Muscle of leg (tissue), 11 donors: ENCODE results near the gene FAHD1. TPM values are rescaled to one million over a fixed set of nuclear protein-coding genes. Genes with fewer than 3 reads are reported as not detected.

Experiments
- DNase-seq: peaks from one replicate; pipeline ENCODE4 v3.0.0; 2013
- H3K27ac ChIP-seq: one replicate; pipeline ENCODE4 v1.5.1; 2013; ENCODE audit warnings: mild to moderate bottlenecking, low read length, control low read depth
- H3K27me3 ChIP-seq: one replicate; pipeline ENCODE4 v1.6.1; 2013; ENCODE audit warnings: low read length; ENCODE audit not compliant: control insufficient read depth, insufficient read depth
- H3K36me3 ChIP-seq: one replicate; pipeline ENCODE4 v1.6.1; 2013; ENCODE audit warnings: low read length; ENCODE audit not compliant: control insufficient read depth, insufficient read depth
- H3K4me1 ChIP-seq: one replicate; pipeline ENCODE4 v1.6.1; 2013; ENCODE audit warnings: low read length; ENCODE audit not compliant: control insufficient read depth, insufficient read depth
- H3K4me3 ChIP-seq: one replicate; pipeline ENCODE4 v1.5.1; 2013; ENCODE audit warnings: low read length, control low read depth
- H3K9me3 ChIP-seq: replicated peaks from 2 replicates; pipeline ENCODE4 v1.6.1; 2013; ENCODE audit warnings: low read depth, low read length; ENCODE audit not compliant: control insufficient read depth
- WGBS: methylation state at CpG from one replicate; pipeline ENCODE4 v1.1.5; 2013; ENCODE audit warnings: missing lambda C conversion rate; ENCODE audit not compliant: insufficient coverage; 5-methylcytosine and 5-hydroxymethylcytosine counted together
- polyA plus RNA-seq, 8 donors: library from polyadenylated mRNA; unstranded; fragments of 120-200 nt; gene quantifications; one replicate each; pipeline versions ENCODE4 v1.2.1 to v1.2.3, GENCODE V29; 2013; ENCODE audit warnings: inconsistent platforms in 1 of 8, low replicate concordance in 1 of 8; ENCODE audit not compliant: insufficient read length in 8 of 8, insufficient read depth in 1 of 8
- total RNA-seq: library from RNA; stranded (reverse); fragments of 120-200 nt; gene quantifications from one replicate; pipeline ENCODE4 v1.2.4, GENCODE V29; 2013

FAHD1 gene
- total and polyA plus RNA-seq, 9 donors = 19.7 to 27.7 (median 22.6) TPM

DNA sequence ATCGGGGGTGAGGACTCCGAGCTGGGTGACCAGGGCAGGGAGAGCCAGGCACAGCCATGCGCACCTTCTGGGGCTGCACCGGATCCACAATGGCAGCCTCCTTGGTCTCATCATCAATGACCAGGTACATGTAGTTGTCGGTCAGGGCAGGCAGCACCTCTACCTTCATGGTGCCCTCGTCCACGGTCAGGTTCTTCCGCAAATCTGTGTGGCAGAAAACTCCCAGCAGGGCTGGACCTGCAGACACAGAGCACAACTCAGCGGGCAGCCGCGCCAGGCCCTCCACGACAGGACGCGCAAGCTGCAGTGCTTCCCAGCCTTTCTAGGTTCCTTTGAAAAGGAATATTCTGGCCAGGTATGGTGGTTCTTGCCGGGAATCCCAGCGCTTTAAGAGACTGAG, 4.2 kb upstream of the FAHD1 start:
- Histone ChIP-seq H3K36me3 (peaks cover 38% of the 10 kb centered on the region), H3K27ac (no peak overlapping the region), H3K27me3 (no peaks in the 10 kb centered on the region), H3K9me3 (no peaks in the 10 kb centered on the region), H3K4me1 (peaks cover 12% of the 10 kb centered on the region), H3K4me3 (no peak overlapping the region)
- 94% methylated on average over 15 of the region's 16 CpGs for WGBS
- DNase-seq = no peak

DNA sequence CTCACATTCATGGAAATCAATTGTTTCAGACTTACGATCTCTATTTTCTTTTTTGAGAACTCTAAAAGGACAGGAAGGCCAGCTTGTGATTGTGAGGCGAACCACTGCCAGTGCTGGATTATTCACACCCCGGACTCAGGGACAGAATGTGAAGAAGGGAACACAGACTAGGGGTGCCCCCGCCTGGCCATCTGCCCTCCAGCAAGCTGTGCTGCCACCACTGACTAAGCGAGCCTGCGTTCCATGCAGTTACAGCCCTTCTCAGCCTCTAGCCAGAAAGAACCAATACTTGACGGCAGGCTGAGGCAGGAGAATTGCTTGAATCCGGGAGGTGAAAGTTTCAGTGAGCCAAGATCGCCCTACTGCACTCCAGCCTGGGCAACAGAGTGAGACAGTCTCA, 3.2 kb upstream of the FAHD1 start:
- Histone ChIP-seq H3K27ac (no peak overlapping the region), H3K27me3 (no peaks in the 10 kb centered on the region), H3K9me3 (no peaks in the 10 kb centered on the region), H3K4me1 (peaks cover 14% of the 10 kb centered on the region), H3K36me3 (peaks cover 36% of the 10 kb centered on the region), H3K4me3 (no peak overlapping the region)
- 21% methylated on average over 6 of the region's 9 CpGs for WGBS
- DNase-seq = peak; percentile 33

DNA sequence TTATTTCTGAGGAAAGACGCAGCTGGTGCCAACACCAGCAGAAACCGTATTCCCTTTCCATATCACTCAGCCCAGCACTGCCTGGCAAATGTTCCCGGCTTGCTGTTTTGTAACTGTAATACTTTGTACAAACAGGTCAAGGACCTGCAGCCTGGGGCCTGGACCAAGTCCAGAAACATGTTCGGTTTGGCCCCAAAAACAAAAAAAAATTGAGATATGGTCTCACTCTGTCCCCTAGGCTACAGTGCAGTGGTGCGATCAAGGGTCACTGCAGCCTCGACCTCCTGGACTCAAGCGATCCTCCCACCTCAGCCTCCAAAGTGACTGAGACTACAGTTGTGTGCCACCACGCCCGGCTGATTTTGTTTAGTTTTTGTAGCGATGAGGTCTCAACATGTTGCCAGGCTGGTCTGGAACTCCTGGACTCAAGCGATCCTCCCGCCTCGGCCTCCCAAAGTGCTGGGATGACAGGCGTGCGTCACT, 1.6 kb upstream of the FAHD1 start:
- Histone ChIP-seq H3K27ac (no peak overlapping the region), H3K9me3 (no peaks in the 10 kb centered on the region), H3K27me3 (no peaks in the 10 kb centered on the region), H3K4me3 (peak overlapping the region; percentile 41), H3K4me1 (peaks cover 19% of the 10 kb centered on the region), H3K36me3 (peaks cover 31% of the 10 kb centered on the region)
- 78% methylated on average over 12 of the region's 15 CpGs for WGBS
- DNase-seq = no peak

DNA sequence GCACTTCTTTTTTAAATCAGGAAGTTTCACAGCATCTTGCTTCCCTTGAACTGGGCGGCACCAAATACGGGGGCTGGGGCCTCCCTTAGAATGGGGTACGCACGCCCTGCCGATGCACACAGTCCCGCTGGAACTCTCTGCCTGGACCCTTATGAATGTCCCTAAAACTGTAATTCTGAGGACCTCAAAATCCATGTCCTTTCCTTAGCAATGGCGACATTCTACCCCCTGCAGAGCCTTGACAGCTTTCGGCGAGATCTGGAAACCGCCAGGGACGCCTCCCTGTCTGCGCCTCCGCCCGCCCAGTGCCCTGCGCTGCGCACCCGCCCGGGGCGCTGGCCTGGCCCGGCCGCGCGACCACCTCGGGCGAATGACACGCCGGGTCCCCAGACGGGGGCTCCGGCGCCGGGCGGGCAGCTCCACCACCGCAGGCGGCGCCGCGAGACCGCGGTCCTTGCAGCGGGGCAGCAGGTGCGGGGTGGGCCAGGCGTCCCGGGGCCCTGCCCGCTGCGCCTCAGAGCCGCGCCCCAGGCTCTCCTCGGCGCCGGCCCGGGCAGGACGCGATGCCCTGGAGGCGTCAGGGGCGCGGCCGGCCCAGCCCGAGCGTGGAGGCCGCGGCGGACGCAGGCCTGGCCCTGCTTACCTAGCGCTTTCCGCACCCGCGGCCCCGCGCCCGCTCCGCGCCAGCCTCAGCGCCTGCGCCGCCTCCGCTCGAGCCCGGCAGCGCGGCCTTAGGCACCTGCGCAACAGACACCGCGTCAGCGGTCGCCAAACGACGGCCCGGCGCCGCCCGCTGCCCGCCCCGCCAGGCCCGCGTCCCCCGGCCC, 929 bp upstream of the FAHD1 start:
- H3K4me1 ChIP-seq = peaks cover 19% of the 10 kb centered on the region
- H3K9me3 ChIP-seq = no peaks in the 10 kb centered on the region
- WGBS = 1% methylated on average over 92 of the region's 96 CpGs
- no peak overlapping the region for H3K27ac ChIP-seq
- DNase-seq = no peak
- H3K4me3 ChIP-seq = peak overlapping the region; percentile 41
- H3K36me3 ChIP-seq = peaks cover 25% of the 10 kb centered on the region
- H3K27me3 ChIP-seq = no peaks in the 10 kb centered on the region

DNA sequence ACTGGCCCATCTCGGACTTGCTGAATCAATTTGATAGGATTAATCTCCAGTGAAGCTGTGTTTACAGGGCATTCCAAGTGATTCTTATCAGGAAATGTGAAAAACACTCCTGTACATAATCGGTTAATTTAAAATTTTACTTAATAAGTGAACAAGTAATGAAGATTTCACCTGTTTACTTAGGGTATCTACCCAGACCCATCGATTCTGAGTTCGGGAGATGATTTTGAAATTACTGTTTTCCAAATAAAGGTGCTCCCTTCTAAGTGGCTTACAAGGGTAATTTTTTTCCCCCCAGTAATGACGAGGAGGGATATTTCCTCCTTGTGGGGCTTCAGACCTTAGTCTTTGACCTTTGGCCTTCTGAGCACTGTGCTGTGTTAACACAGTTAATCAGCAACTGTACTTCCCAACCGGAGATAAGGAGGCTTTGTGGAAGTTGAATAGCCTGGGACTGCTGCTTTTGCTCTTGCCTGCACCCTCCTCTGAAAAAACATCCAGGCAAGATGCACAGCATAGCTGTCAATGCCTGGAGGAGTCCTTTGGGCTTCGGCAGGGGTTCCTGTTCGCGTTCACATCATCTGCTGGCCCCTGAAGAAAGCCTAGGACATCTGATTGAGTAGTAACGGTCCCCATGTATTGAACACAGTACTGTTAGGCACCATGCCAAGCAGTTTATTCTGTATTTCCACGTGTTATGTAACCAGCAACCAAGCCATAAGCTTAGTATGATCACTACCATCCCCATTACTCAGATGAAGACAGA, 1.8 kb downstream of the FAHD1 start:
- Histone ChIP-seq H3K9me3 (no peaks in the 10 kb centered on the region), H3K27me3 (no peaks in the 10 kb centered on the region), H3K4me3 (no peak overlapping the region), H3K27ac (no peak overlapping the region), H3K4me1 (peaks cover 19% of the 10 kb centered on the region), H3K36me3 (peaks cover 12% of the 10 kb centered on the region)
- DNase-seq = no peak
- 84% methylated on average over 5 of the region's 11 CpGs for WGBS

DNA sequence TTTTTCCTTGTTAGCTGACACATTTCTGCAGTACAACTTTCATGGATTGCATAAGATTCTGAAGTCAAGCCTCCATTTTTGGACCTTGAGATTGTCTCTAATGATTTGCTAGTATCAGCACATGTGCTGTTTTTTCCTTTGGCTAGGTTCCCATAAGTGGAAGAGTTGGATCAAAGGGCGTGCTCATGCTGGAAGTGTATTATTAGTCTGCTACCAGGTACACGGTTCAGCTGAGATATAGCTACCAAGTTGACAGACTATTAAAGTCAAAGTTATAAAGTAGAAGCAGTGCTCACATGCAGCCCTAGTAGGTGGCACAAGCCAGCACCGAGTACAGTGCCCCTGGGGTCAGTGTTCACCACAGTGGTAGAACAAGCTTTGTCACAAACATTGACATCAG, 3.2 kb downstream of the FAHD1 start:
- DNase-seq = no peak
- H3K36me3 ChIP-seq = peaks cover 12% of the 10 kb centered on the region
- no peaks in the 10 kb centered on the region for H3K27me3 ChIP-seq
- peaks cover 18% of the 10 kb centered on the region for H3K4me1 ChIP-seq
- WGBS = 81% methylated on average over 3 of the region's 3 CpGs
- no peak overlapping the region for H3K4me3 ChIP-seq
- H3K27ac ChIP-seq = no peak overlapping the region
- H3K9me3 ChIP-seq = no peaks in the 10 kb centered on the region

DNA sequence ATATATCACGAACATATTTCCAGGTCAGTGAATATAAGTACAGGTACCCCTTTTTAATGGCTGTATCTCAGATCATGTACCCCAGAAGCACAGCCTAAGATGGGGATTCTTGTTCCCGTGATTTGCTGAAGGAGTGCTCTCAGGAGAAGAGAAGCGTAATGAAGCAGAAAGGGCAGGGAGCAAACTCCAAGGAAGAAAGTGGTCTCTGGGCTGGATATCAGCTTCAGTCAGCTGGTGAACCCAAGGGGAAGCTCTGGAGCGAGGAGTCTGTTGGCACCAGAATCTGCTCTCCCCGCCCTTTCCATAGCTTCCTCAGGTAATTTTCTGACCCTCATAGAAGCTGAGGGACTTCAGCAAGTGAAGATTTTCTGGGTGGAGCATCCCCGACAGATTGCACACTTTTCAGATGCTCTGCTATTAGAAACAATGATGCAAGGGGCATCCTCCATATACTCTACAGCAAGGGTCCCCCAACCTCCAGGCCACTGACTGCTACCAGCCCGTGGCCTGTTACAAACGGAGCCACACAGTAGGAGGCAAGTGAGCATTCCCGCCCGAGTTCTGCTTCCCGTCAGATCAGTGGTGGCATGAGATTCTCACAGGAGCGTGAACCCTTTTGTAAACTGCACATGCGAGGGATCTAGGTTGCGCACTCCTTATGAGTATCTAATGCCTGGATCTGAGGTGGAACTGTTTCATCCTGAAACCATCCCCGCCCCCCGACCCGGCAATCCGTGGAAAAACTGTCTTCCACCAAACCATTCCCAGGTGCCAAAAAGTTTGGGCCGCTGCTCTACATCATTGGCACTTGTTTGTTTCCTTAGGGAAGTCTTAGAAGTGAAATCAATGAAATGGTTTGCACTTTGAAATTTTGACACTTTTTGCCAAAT, 4.4 kb downstream of the FAHD1 start:
- DNase-seq = no peak
- 90% methylated on average over 12 of the region's 19 CpGs for WGBS
- Histone ChIP-seq H3K27ac (no peak overlapping the region), H3K4me1 (peaks cover 10% of the 10 kb centered on the region), H3K9me3 (no peaks in the 10 kb centered on the region), H3K4me3 (no peak overlapping the region), H3K27me3 (no peaks in the 10 kb centered on the region), H3K36me3 (peaks cover 12% of the 10 kb centered on the region)

DNA sequence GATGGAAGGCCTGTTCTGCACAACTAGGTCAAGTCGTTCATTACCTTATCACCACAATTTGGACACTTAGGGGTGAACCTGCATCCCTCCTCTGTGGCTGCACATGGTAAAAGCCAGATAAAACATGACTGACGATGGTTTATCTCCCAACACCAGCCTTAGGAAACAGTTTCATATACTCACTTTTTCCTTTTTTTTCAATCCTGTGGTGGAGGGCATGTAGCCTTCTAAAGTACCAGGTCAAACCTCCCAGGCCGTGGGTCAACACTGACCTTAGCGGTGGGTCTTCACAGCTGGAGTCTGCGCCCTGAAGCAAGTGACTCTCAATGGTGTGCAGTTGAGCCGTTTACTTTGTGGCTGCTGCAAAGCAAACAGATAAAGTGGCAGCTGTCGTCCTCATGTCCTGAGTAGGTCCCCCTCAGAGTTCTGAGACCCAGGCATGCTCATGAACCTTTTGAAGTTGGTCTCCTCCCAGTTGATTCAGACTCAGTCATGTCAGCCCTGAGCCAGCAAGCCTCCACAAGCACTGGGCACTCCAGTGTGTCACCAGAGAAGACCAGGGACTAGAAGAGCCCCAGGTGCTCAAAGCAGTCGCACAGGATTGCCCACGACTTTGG, 5.9 kb downstream of the FAHD1 start:
- H3K27me3 ChIP-seq = no peaks in the 10 kb centered on the region
- peaks cover 5% of the 10 kb centered on the region for H3K4me1 ChIP-seq
- no peaks in the 10 kb centered on the region for H3K9me3 ChIP-seq
- no peak overlapping the region for H3K4me3 ChIP-seq
- no peak for DNase-seq
- no peak overlapping the region for H3K27ac ChIP-seq
- H3K36me3 ChIP-seq = peaks cover 12% of the 10 kb centered on the region
- 64% methylated on average over 6 of the region's 9 CpGs for WGBS

DNA sequence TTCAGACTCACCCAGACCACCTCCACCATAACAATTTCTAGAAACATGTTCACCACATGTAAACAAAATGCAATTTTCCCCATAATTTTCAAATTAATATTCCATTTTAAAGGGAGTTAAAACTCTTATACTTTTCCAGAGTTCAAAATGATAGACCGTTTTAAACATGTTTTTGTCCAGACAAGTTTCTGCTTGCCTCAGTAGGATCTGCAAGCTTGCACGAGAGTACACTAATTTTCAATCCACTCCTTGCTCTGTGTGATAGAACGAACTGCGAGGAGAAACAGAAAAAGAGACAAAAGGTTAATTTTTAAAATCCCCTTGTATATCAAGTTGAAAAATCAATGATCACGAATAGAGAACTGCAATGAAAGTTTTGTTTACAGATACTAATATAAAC, 7.1 kb downstream of the FAHD1 start:
- Histone ChIP-seq H3K4me1 (peaks cover 2% of the 10 kb centered on the region), H3K27me3 (no peaks in the 10 kb centered on the region), H3K27ac (no peak overlapping the region), H3K36me3 (peaks cover 9% of the 10 kb centered on the region), H3K4me3 (no peak overlapping the region), H3K9me3 (no peaks in the 10 kb centered on the region)
- DNase-seq = no peak
- 83% methylated on average over 1 of the region's 5 CpGs for WGBS
